A673 (cell line): ENCODE measurements around the gene TDP1.

ENCODE experiments used
- CTCF ChIP-seq: fragments of 300-800, 200-600 bp; sonication (generic); conservative IDR thresholded peaks from 2 replicates; pipeline ENCODE4 v1.5.1; 2017; ENCODE audit warnings: low read depth, mild to moderate bottlenecking, antibody characterized with exemption, low read length, moderate library complexity, mixed read lengths
- EZH2 ChIP-seq: fragments of 200-600 bp; sonication (generic); IDR thresholded peaks from 2 replicates; pipeline ENCODE4 v1.6.1; 2017; ENCODE audit warnings: borderline replicate concordance, low read depth, mild to moderate bottlenecking, mixed read lengths, antibody characterized with exemption, low read length; ENCODE audit not compliant: poor library complexity, severe bottlenecking

- TF ChIP-seq EZH2 (no peak), CTCF (no peak)
Measured at GRCh38 chr14:90005939-90006530, 50.3 kb downstream of the TDP1 start.
